Natural killer cell (primary cell): ENCODE measurements around the gene MORC1. TPM values are rescaled to one million over a fixed set of nuclear protein-coding genes. Genes with fewer than 3 reads are reported as not detected.

Experiments
- ATAC-seq, 3 donors: fragments of 150-1000 bp in 2 of 3; fragments of 200-7000 bp in 1 of 3; cut with Tn5 transposase; 1 replicate in 1 of 3; 2 replicates in 2 of 3; pipeline ENCODE4 v1.10.0; 2021; ENCODE audit warnings: mild to moderate bottlenecking in 2 of 3, moderate library complexity in 2 of 3
- DNase-seq, 2 donors: peaks; one replicate each; pipeline versions ENCODE4 v3.0.0 to v3.0.0-alpha.2; 2013 to 2021; ENCODE audit warnings: mixed read lengths in 1 of 2
- H3K27ac ChIP-seq: one replicate; pipeline ENCODE4 v1.5.1; 2013; ENCODE audit warnings: mild to moderate bottlenecking, low read length
- H3K27me3 ChIP-seq: one replicate; pipeline ENCODE4 v1.6.1; 2013; ENCODE audit warnings: low read length; ENCODE audit not compliant: control insufficient read depth, insufficient read depth
- H3K36me3 ChIP-seq: one replicate; pipeline ENCODE4 v1.6.1; 2013; ENCODE audit warnings: low read length; ENCODE audit not compliant: control insufficient read depth, insufficient read depth
- H3K4me1 ChIP-seq: one replicate; pipeline ENCODE4 v1.6.1; 2013; ENCODE audit warnings: low read length; ENCODE audit not compliant: control insufficient read depth, insufficient read depth
- H3K4me3 ChIP-seq: one replicate; pipeline ENCODE4 v1.5.1; 2013; ENCODE audit warnings: low read length
- H3K9me3 ChIP-seq: one replicate; pipeline ENCODE4 v1.6.1; 2013; ENCODE audit warnings: low read length; ENCODE audit not compliant: control insufficient read depth, insufficient read depth
- H3K27ac Mint-ChIP-seq, 2 donors: one replicate each; pipeline ENCODE4 v1.8.0; 2022; ENCODE audit warnings: mild to moderate bottlenecking in 2 of 2, mixed read lengths in 2 of 2, moderate library complexity in 1 of 2
- H3K27me3 Mint-ChIP-seq, 2 donors: one replicate each; pipeline ENCODE4 v1.8.0; 2022; ENCODE audit warnings: low read depth in 2 of 2, mixed read lengths in 2 of 2
- H3K36me3 Mint-ChIP-seq: one replicate; pipeline ENCODE4 v1.8.0; 2022; ENCODE audit warnings: mixed read lengths
- H3K4me1 Mint-ChIP-seq, 2 donors: one replicate each; pipeline ENCODE4 v1.8.0; 2022; ENCODE audit warnings: mixed read lengths in 2 of 2
- H3K4me3 Mint-ChIP-seq: one replicate; pipeline ENCODE4 v1.8.0; 2022; ENCODE audit warnings: mild to moderate bottlenecking, moderate library complexity, mixed read lengths
- H3K9me3 Mint-ChIP-seq, 2 donors: one replicate each; pipeline ENCODE4 v1.8.0; 2022; ENCODE audit warnings: mixed read lengths in 2 of 2
- WGBS: methylation state at CpG from one replicate; pipeline ENCODE4 v1.1.7; 2013; ENCODE audit warnings: missing lambda C conversion rate; ENCODE audit not compliant: insufficient coverage; 5-methylcytosine and 5-hydroxymethylcytosine counted together
- intact Hi-C: fragments of 100-400 bp; cut with micrococcal nuclease; formaldehyde crosslinking; loops from one replicate; pipeline ENCODE4 v1.14.2; 2022
- total RNA-seq, 4 donors: library from RNA; stranded (reverse); fragments of 120-200 nt in 1 of 4; gene quantifications; one replicate each; pipeline versions ENCODE4 v1.2.3 to v1.2.4, GENCODE V29; 2013 to 2022
- TF ChIP-seq, protein P1 (sequence below): fragments of 200-600 bp; IDR thresholded peaks from one replicate; pipeline ENCODE4 v1.8.0; 2022; ENCODE audit warnings: antibody characterized with exemption

The MORC1 gene
- total RNA-seq, 3 donors from 2014 or later (not counting 1 experiment from before 2014, with no cell fraction given) = 0.12 TPM; not detected in 2

DNA sequence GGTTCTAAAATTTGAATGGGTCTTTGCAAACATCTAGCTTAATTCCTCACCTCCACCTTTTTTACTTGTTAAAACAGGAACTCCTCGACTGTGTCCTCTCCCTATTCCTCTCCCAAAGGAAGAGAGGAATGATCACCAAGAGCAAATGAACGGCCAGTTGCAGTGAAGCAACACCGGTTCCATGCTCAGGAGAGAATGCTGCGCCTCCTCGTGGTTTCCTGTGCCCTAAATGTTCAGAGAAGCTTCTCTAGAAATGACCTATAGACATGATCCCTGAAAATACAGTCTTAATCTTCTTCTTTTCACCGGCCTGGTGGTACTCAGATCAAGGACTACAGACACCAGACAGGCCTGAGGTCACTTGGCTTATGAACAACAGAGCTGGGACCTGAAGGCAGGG, 99.1 kb downstream of the MORC1 start:
- WGBS = 46% methylated on average over 6 of the region's 6 CpGs

DNA sequence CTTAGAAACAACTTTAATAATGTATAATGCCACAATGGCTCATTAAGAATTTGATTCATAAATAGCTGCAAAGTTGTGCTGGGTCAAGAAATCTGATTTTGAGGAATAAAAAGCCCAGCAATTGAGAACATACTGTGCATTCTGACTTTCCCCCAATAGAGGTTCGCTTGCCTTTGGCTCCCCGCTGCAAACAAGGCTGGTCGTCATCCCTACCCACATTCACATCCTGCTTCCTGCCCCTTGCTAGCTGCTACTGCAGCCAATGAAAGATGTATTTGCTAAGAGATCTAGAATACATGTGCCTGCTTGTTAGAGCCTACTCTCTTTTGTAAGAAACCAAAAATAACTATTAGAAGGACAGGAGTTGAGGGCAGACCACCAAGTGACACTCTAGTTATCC, 112.5 kb downstream of the MORC1 start:
- ATAC-seq = no peak
- no peak overlapping the region for H3K4me3 Mint-ChIP-seq

More for the DNA sequence above, 99.1 kb downstream of the MORC1 start:
- ATAC-seq (no peak), DNase-seq (peak in 1 of 2 donors; percentile 4)
- Mint-ChIP-seq H3K4me1 (no peaks in the 10 kb centered on the region), H3K4me3 (no peak overlapping the region), H3K27me3 (peaks cover 15 to 30% of the 10 kb centered on the region in 2 donors), H3K27ac (no peak overlapping the region), H3K36me3 (no peaks in the 10 kb centered on the region), H3K9me3 (no peaks in the 10 kb centered on the region)
- Histone ChIP-seq H3K27ac (no peak overlapping the region), H3K27me3 (no peaks in the 10 kb centered on the region), H3K4me3 (no peak overlapping the region), H3K9me3 (no peaks in the 10 kb centered on the region), H3K36me3 (no peaks in the 10 kb centered on the region), H3K4me1 (no peaks in the 10 kb centered on the region)
- intact Hi-C loops = no loop called here
- TF ChIP-seq, protein P1, sequence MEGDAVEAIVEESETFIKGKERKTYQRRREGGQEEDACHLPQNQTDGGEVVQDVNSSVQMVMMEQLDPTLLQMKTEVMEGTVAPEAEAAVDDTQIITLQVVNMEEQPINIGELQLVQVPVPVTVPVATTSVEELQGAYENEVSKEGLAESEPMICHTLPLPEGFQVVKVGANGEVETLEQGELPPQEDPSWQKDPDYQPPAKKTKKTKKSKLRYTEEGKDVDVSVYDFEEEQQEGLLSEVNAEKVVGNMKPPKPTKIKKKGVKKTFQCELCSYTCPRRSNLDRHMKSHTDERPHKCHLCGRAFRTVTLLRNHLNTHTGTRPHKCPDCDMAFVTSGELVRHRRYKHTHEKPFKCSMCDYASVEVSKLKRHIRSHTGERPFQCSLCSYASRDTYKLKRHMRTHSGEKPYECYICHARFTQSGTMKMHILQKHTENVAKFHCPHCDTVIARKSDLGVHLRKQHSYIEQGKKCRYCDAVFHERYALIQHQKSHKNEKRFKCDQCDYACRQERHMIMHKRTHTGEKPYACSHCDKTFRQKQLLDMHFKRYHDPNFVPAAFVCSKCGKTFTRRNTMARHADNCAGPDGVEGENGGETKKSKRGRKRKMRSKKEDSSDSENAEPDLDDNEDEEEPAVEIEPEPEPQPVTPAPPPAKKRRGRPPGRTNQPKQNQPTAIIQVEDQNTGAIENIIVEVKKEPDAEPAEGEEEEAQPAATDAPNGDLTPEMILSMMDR = no peak

DNA sequence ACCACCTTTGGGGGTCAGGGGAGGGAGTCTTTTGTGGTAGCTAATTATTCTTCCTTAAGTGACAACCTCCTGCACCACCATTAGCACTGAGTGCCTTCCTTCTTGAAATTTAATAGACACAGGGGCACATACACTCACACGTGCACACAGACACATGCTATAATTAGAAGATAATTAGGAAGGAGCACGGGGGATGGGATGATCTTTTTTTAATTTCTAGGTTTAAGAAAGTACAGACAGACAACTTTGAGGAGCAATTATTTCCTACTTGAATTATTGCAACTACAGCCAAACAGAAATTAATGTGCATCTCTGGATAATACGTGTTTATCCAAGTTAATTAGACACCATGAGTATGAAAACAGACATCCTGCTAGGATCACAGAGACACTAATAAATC, 119.5 kb downstream of the MORC1 start:
- Mint-ChIP-seq H3K9me3 (no peaks in the 10 kb centered on the region), H3K27ac (no peak overlapping the region), H3K4me3 (no peak overlapping the region), H3K27me3 (peaks cover 0 to 7% of the 10 kb centered on the region in 2 donors), H3K36me3 (no peaks in the 10 kb centered on the region), H3K4me1 (no peaks in the 10 kb centered on the region)
- 76% methylated on average over 2 of the region's 3 CpGs for WGBS
- DNase-seq = no peak
- no peak for ATAC-seq
- H3K27me3 ChIP-seq = no peaks in the 10 kb centered on the region
- H3K4me3 ChIP-seq = no peak overlapping the region
- H3K4me1 ChIP-seq = no peaks in the 10 kb centered on the region
- intact Hi-C loops = no loop called here
- H3K27ac ChIP-seq = no peak overlapping the region
- H3K9me3 ChIP-seq = no peaks in the 10 kb centered on the region
- H3K36me3 ChIP-seq = no peaks in the 10 kb centered on the region
- TF ChIP-seq, protein P1 = no peak

More for the DNA sequence above, 112.5 kb downstream of the MORC1 start:
- H3K9me3 Mint-ChIP-seq = peaks cover 0 to 2% of the 10 kb centered on the region in 2 donors
- Histone ChIP-seq H3K9me3 (no peaks in the 10 kb centered on the region), H3K27me3 (no peaks in the 10 kb centered on the region), H3K27ac (no peak overlapping the region), H3K4me3 (no peak overlapping the region), H3K4me1 (no peaks in the 10 kb centered on the region), H3K36me3 (no peaks in the 10 kb centered on the region)
- H3K36me3 Mint-ChIP-seq = no peaks in the 10 kb centered on the region
- intact Hi-C loops = no loop called here
- WGBS = 74% methylated on average over 3 of the region's 3 CpGs
- DNase-seq = no peak
- TF ChIP-seq, protein P1 = no peak
- no peak overlapping the region for H3K27ac Mint-ChIP-seq
- H3K4me1 Mint-ChIP-seq = no peaks in the 10 kb centered on the region
- H3K27me3 Mint-ChIP-seq = peaks cover 0 to 9% of the 10 kb centered on the region in 2 donors

DNA sequence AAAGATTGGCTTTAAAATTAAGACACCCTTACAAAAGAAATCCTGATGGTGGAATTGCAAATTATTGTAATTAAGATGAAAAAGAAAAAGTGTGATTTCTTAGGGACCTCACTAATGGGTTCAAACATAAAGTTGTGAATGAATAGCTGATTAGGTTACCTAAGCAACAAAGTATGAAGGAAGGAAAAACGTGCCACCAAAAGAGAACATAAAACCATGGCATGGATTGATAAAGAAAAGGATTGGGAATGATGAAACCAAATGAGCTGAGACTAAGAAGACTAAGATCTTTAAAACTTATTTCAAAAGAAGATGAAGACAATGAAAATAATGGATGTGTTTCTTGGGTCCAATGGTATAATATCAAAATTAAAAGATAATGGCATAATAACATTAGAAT, 132.1 kb downstream of the MORC1 start:
- Mint-ChIP-seq H3K27me3 (peaks cover 0 to 3% of the 10 kb centered on the region in 2 donors), H3K9me3 (peaks cover 0 to 3% of the 10 kb centered on the region in 2 donors), H3K27ac (no peak overlapping the region), H3K36me3 (no peaks in the 10 kb centered on the region), H3K4me3 (no peak overlapping the region), H3K4me1 (no peaks in the 10 kb centered on the region)
- no peaks in the 10 kb centered on the region for H3K4me1 ChIP-seq
- H3K27me3 ChIP-seq = no peaks in the 10 kb centered on the region
- H3K9me3 ChIP-seq = no peaks in the 10 kb centered on the region
- no peaks in the 10 kb centered on the region for H3K36me3 ChIP-seq
- WGBS = 5% methylated on average over 1 of the region's 1 CpG
- ATAC-seq (no peak), DNase-seq (no peak)
- H3K27ac ChIP-seq = no peak overlapping the region
- TF ChIP-seq, protein P1 = no peak
- intact Hi-C loops = no loop called here
- no peak overlapping the region for H3K4me3 ChIP-seq
